ENCODE results near the gene B3GALT4.
"Not testable (repeated sequence)": the region's sequence is repeated elsewhere in the genome, so short reads cannot be mapped to it uniquely, and the experiment has no call there.

B3GALT4 gene, protein sequence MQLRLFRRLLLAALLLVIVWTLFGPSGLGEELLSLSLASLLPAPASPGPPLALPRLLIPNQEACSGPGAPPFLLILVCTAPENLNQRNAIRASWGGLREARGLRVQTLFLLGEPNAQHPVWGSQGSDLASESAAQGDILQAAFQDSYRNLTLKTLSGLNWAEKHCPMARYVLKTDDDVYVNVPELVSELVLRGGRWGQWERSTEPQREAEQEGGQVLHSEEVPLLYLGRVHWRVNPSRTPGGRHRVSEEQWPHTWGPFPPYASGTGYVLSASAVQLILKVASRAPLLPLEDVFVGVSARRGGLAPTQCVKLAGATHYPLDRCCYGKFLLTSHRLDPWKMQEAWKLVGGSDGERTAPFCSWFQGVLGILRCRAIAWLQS

DNA sequence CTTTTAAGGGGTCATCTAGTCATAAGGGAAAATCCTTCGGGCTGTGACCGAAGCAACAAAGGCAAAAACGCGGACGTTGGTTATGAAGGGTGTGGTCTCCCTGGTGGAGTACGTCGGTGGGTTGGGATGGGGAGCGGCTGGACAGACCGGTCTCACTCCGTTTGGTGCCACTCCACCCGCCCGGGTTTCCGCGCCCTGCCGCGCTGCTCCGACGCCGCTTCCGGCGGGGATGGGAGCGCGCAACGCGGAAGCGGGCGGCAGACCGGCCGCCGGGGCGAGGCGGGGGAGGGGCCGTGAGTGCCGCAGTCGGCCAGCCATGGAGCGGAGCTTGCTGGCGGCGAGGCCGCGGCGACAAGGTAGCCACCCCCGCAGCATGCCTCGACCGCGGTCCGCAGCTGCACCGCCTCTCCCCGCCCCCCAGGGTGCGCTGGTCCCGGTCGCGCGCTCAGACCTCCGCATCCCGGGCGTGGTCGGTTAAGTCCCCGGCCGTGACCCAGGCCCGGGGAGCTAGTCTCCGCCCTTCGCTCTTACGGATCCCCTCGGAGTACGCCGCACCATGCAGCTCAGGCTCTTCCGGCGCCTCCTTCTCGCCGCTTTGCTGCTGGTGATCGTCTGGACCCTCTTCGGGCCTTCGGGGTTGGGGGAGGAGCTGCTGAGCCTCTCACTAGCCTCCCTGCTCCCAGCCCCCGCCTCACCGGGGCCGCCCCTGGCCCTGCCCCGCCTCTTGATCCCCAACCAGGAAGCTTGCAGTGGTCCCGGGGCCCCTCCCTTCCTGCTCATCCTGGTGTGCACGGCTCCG is at the start of gene B3GALT4:
B3GALT4 (plus strand) TSS at position 260 of the 799 bp plus-strand sequence; CDS start at position 557, 297 bp downstream.
- DNase-seq = peak; percentile 65 to 76

DNA sequence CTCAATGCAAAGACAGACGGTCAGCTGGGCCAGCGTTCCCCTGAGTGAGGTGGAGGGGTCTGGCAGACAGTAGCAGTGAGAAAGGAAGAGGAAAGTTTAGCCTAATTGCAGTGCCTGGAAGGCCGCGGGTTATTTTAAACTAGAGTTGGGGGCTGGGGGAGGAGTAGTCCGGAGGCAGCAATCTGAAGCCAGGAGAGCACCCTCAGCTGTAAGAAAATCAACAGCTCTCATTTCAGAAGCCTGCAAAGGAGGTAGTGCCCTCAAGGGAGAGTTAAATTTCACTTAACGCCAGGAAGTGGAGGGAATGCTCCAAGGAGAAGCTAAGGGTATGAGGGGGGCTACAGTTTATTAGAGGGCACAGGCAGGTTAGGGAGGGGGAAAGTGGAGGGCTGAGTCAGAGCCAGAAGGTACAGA is 41.7 kb upstream of the B3GALT4 start:
- DNase-seq = no peak

DNA sequence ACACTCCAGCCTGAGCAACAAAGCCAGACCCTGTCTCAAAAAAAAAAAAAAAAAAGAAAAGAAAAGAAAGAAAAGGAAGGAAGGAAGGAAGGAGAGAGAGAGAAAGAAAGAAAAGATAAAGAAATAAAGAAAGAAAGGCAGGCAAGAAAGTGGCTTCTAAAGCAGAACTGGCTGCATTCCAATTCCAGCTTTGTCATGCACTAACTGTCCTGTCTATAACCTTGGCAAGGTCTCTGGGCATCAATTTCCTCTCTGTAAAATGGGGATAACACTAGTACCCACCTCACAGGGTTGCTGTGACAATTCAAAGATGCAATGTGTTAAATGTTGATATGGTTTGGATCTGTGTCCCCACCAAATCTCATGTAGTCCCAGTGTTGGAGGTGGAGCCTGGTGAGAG is 40.6 kb upstream of the B3GALT4 start:
- no peak for DNase-seq

DNA sequence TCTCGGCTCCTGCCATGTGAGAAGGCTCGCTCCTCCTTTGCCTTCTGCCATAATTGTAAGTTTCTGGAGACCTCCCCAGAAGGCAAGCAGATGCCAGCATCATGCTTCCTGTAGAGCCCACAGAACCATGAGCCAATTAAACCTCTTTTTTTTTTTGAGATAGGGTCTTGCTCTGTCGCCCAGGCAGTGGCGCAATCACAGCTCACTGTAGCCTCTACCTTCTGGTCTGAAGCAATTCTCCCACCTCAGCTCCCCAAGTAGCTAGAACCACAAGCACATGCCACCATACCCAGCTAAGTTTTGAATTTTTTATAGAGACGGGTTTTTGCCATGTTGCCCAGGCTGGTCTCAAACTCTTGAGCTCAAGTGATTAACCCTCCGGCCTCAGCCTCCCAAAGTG is 40.1 kb upstream of the B3GALT4 start:
- DNase-seq = no peak

DNA sequence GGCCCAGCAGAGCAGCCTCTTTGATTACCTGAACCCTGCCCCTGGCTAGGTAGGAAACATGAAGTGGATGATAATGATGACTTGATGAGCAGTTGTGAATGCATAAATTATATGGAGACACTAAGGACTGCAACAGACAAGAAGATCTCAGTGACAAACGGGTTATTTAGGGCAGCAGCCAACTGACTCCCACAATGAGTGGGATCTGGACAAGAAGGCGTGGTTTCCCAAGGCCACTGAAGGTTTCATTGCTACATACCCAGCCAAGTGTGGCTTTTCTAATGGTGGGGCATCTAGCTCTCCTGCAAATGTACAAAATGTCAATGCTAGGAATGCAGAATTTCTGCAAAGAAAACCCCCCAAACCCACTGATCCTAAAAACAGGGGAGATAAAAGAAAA is 39.2 kb upstream of the B3GALT4 start:
- DNase-seq = no peak

DNA sequence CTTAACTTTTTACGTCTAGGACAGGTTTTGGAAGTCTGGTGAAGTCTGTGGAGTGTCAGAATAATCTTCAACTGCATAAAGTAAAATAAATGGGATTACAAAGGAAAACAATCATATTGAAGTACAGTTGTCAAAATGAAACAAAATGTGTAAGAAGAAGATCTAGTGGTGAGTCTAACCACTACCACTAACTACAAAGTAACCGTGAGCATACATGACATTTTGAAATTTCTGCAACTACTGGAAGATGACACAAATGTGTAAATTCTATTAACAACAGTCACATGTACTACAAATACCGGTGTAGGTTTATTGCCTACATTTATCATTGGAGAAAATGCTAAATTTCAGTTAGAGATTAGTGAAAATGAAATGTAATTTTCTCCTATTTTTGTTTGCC is 35.0 kb upstream of the B3GALT4 start:
- DNase-seq = no peak

DNA sequence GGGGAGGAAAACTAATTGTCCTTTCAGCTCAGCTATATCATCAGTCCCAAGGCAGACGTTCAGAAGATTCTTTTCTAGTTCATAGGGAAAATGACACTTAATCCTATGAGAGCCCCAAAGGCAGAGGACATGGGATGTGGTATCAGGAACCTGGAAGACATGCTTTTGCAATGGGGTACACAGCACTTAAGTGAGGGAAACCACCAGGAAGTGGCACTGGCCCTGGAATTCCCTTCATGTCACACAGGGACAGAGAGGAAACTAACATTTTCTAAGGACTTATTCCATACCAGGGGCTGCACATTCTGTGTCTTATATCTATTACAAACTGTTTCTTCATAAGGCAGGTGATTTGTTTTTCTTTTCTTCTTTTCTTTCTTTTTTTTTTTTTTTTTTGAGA is 33.4 kb upstream of the B3GALT4 start:
- DNase-seq = no peak

DNA sequence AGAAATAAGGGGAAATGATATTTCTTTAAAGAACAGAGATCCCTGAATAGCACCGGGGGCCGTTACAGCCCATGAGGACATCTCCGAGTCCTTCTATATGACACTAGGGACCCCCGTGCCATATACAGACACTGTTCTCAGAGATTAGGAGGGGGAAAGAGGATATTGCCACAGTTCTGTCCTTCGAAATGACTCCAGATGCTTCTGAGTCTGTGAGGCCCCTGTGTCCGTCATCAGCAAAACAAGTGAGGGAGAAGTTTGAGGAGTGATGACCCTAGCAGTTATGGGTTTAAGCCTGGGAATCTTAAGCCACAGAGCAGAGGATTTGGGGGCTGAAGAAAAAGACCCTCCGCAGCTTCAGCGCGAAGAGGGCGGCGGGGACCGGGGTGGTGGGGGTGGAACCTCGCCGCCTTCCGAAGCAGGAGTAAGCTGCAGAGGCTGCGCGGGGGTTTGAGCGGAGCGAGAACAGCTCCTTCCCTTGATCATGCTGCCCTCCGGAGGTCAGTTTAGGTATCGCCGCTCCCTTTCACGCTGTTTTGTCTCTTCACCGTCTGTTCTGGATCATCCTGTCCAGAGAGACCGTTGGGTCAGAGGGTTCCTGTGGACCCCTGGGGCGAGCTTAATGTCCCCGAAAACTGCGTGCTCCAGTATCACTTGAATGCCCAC is 28.8 kb upstream of the B3GALT4 start:
- DNase-seq = peak; percentile 82 to 83

DNA sequence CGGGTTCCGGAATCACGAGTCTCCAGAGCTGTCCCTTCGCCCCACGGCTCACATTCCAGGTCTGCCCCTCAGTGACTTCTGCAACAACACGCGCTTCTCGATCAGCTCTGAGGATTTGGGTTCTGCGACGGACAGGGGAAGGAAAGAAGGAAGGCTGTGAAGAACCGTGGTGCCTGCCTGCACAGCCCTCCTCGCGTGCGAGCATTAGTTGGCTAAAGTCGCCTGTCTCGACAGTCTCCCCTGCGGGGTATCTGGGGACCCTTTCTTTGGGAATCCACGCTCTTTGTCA is 28.3 kb upstream of the B3GALT4 start:
- no peak for DNase-seq

DNA sequence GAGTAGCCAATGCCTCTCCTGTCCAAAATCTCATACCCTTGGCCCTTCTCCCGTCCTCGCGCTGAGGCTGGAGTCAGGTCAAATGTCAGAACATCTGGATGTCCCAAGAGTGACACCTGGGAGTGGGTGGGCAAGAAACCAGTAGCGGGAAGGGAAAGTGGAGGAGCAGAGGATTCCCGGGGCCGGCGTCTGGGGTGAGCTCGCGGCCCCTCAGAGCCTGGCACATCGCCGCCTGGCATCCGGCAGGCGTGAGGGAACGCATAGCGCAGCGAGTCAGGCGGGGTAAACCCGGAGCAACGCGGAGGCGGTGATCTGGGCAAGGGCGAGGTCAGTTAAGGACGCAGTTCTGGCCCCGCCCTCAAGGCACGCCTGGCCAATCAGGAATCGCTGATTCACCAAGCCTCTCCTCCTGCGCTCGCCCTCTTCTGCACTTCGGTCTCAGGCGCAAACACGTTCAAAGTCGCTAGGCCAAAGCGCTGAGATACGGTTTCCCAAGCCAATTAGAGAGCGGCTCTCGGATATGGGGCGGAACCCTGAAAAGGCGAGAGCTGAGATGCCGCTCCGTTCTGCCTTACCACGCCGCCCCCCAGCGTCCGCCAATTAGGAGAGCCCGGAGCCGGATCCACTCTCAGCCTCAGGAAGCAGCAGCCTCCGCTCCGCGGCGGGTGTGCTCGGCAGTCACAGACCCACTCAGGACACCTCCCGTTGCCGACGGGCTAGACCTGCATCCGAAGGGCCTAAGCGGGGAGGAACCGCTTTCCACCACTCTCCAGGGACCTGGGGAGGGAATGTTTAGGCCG is 27.8 kb upstream of the B3GALT4 start:
- peak; percentile 98 to 99 for DNase-seq

DNA sequence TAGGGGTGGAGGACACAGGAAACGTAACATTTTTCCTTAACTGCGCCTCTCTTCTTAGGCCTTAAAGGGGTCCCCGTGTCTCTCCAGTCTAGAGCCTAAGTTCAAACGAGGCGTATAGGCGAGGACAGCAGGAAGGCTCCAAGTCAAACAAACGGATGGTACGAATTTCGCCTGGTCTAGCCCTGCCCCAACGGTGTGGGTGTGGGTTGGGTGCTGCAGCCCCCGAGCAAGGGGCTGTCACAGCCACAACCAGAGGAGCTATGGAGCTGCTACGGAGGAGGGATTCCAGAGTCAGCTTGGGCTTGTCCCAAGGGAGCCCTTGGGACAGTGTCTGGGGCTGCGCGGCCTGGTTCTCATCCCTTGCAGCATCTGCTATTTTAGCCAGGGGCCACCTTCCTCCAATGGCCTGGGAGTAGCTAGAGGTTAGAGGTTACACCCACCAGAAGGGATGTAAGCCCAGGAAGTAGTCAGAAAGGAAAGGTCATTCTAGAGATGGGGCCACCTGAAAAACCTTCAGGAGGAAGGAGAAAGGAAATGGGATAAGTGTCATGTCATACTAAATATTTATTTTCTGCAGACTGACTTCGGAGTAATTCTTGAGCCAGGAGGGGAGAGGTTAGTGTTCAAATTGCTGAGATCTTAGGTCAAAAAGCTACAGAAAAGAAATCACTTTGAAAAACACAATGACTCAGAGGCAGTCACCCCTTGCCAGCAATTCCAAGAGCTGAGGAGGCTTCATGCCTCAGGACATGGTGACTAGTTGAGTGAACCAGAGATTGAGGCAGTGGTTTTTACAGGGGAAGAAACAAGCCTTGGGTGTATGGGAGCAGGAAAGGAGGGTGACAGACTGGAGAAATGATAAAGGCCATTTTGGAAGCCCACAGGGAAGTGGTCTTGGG is 26.9 kb upstream of the B3GALT4 start:
- no peak for DNase-seq

DNA sequence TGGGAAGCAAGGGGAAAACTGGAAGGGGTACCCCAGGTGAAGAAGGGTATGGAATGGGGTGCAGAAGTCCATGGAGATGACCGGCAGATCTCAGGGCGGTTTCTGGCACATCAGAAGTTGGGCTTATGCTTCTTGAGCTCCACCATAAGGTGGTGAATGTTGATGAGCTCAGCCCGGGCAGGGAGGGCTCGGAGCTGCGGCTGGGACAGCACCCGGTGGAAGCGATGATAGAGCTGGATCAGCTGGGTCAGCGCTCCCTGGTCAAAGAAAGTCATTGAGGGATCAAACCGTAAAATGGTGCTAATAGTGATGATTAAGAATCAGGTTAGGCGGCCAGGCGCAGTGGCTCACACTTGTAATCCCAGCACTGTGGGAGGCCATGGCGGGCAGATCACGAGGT is 26.2 kb upstream of the B3GALT4 start:
- DNase-seq = no peak

DNA sequence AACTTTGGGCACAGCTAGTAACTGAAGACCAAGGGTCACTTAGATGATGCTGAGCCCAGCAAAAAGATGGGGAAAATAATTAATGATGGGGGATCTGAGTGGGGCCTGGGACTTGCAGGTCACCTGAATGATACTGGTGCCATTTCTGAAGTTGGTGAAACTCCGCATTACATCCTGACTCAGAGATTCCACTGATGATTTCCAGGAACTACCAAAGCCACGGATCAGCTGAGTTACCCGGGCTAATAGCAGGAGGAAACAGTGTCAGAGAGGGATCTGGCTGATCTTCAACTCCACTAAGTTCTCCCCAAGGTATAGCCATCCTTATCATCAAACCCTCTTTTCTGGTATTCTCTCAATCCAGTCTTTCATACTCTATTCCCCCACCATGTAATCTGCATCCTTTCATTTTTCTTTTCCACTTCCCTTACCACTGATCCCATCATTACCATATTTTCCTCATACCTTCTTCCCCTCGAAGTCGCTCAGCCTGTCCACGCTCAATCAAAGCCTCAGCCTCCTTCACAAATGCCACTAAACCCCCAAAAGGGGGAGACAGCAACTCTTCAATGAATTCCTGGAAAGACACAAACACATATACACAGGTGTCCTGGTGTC is 25.4 kb upstream of the B3GALT4 start:
- DNase-seq = no peak

DNA sequence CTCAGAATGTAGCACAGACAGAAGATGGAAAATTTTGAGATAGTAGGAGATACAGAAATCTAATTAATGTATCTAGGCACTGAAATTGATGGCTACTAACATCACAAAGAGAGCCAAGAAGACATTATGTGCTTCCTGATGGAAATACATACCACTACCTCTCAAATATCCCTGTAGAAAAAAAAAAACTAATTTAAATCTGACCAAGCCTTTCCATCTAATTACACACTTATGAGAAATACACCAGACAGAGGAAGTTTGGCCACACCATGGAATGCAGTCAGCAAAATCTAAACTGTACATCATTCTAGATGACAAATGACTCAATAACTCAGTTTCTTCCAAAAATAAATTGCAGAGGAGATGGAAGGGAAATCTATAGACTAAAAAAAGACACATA is 24.2 kb upstream of the B3GALT4 start:
- DNase-seq = no peak

DNA sequence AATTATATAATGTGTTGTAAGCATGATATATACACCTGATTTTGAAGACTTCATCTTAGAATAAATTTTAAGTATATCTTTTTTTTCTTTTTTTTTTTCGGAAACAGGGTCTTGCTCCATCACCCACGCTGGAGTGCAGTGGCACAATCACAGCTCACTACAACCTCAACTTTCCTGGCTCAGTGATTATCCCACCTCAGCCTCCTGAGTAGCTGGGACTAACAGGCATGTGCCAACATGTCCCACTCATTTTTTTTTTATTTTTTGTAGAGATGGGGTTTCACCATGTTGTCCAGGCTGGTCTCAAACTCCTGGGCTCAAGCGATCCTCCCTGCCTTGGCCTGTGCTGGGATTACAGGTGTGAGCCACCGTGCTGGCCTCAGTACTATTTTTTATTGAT is 22.3 kb upstream of the B3GALT4 start:
- no peak for DNase-seq

DNA sequence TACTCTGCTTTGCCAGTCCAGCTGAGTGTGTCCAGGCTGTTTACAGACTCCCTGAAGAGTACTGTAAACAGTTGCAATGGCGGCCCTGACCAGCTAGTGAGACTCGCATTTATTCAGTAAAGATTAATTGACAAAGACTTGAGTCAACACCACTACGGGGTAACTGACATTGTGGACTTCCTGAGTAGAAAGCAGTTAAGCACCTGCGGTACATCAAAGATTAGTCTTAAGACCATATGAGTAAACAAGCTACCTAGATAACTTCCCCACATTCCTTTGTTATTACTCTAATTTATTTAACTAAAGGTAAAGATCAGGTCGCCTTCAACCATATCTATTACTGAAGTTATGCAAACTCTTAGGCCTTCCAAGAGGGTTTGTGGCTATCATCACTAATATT is 17.9 kb upstream of the B3GALT4 start:
- no peak for DNase-seq

DNA sequence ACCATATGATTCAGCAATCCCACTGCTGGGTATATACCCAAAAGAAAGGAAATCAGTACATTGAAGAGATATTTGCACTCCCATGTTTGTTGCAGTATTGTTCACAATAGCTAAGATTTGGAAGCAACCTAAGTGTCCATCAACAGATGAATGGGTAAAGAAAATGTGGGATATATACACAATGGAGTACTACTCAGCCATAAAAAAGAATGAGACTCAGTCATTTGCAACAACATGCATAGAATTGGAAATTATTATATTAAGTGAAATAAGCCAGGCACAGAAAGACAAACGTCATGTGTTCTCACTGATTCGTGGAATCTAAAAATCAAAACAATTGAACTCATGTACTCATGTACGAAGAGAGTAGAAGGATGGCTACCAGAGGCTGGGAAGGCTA is 14.4 kb upstream of the B3GALT4 start:
- DNase-seq = not testable (repeated sequence)

DNA sequence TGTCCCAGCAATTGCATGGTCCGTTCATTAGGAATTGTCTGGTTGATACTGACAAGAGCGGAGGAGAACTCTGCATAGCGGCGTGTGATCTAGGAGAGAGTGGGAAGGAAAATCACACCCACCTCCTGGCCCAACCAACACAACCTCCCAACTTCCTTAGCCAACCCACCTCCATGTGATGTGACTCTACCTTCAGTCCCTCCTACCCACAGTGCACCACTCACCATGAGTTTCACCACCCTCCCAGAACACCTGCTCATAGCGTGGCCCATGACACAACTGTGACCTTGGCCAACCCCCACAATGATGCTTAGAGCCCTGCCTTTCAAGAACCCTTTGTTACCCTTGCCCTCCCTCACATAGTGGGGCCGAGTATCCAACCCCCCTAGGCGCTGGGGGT is 12.9 kb upstream of the B3GALT4 start:
- DNase-seq = no peak

DNA sequence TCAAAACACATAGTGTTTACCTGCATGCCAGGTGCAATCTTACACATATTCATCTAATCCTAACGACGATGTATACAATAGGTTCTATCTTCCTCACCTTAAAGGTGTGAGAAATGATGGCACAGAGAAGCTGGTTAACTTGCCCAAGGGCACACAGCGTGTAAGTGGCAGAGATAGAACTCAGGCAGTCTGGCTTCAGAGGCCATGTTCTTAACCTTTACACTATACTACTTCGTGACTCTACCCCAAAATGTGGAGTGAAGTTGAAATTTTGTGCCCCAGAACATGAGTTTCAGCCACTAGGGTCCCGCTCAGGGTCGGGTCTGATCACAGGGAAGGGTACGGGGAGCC is 5.8 kb upstream of the B3GALT4 start:
- DNase-seq = no peak

DNA sequence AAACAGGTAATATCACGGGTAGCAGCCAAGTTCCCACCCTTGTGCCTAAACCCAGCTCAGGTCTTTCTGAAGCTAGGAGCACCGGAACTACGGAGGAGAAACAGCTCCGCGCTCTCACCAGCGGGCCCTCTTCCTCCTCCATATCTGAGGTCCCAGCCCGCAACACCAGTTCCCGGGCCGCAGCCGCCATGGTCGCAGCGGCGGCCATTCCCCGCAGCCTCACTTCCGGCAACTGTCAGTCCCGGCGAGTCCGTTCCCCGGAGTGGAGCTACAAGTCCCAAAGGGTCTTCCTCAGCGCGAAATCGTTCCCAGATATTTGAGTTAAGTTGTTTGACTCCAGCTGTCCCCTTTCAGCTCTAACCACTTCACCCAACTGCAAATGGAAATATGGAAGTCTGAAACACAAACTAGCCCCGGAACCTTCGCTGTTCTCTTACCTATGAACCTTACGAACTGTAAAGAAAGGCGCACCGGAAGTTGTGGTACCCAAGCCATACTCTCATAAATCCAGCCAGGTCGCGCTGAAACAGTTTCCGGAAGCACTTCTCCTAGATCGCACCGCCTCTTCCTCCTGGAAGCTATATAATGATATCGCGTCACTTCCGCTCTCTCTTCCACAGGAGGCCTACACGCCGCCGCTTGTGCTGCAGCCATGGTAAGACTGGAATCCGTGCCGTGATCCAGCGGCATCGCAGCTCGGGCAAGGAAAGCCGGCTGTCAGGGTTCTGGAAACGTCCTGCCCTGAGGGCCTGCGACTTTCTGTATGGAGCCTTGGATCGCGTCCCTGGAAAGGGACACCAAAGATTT is 5.3 kb upstream of the B3GALT4 start, which contains the start of the genes RPS18 and VPS52:
RPS18 (plus strand) TSS at position 608 of the 807 bp plus-strand sequence; CDS start at position 653, 45 bp downstream.
VPS52 (minus strand) TSS at position 409 of the 807 bp plus-strand sequence; CDS start at position 208, 201 bp downstream.
- peak; percentile 98 to 99 for DNase-seq

Data from NCI-H2081 (cell line).